DOHH2 (cell line): ENCODE data around the gene SYNGR1.

Experiments
- H3F3A ChIP-seq: fragments of 200-600 bp; sonication (generic), shearing (Covaris generic); 2 replicates; pipeline ENCODE4 v1.6.0; 2016; ENCODE audit warnings: antibody characterized with exemption, mild to moderate bottlenecking; ENCODE audit not compliant: control insufficient read depth, insufficient read depth
- H3K27ac ChIP-seq: fragments of 200-600 bp; sonication (generic); 2 replicates; pipeline ENCODE4 v1.5.1; 2014; ENCODE audit warnings: low read depth, mild to moderate bottlenecking, low read length, moderate library complexity
- H3K27me3 ChIP-seq: fragments of 200-600 bp; sonication (generic); 2 replicates; pipeline ENCODE4 v1.6.1; 2014; ENCODE audit warnings: mild to moderate bottlenecking, low read length, mixed read lengths; ENCODE audit not compliant: control insufficient read depth
- H3K36me3 ChIP-seq: fragments of 200-600 bp; sonication (generic); 2 replicates; pipeline ENCODE4 v1.6.1; 2014; ENCODE audit warnings: mild to moderate bottlenecking, low read length, moderate library complexity, mixed read lengths; ENCODE audit not compliant: control insufficient read depth
- H3K4me1 ChIP-seq: fragments of 200-600 bp; sonication (generic); 2 replicates; pipeline ENCODE4 v1.6.1; 2014; ENCODE audit warnings: mild to moderate bottlenecking, low read length, mixed read lengths; ENCODE audit not compliant: control insufficient read depth
- H3K4me2 ChIP-seq: fragments of 200-600 bp; sonication (generic); 2 replicates; pipeline ENCODE4 v1.6.0; 2014; ENCODE audit warnings: mild to moderate bottlenecking, low read length, moderate library complexity
- H3K4me3 ChIP-seq: fragments of 200-600 bp; sonication (generic); 2 replicates; pipeline ENCODE4 v1.5.1; 2014; ENCODE audit warnings: mild to moderate bottlenecking, low read length, mixed read lengths
- H3K79me2 ChIP-seq: fragments of 200-600 bp; sonication (generic); 2 replicates; pipeline ENCODE4 v1.6.1; 2014; ENCODE audit warnings: mild to moderate bottlenecking, low read length, mixed read lengths; ENCODE audit not compliant: control insufficient read depth
- H3K9me2 ChIP-seq: fragments of 200-600 bp; sonication (generic); replicated peaks from 2 replicates; pipeline ENCODE4 v1.6.1; 2014; ENCODE audit warnings: mild to moderate bottlenecking, low read length, mixed read lengths; ENCODE audit not compliant: control insufficient read depth
- H3K9me3 ChIP-seq: fragments of 200-600 bp; sonication (generic); 2 replicates; pipeline ENCODE4 v1.6.1; 2014; ENCODE audit warnings: antibody characterized with exemption, low read length, mixed read lengths; ENCODE audit not compliant: control insufficient read depth, insufficient read depth
- H4K20me1 ChIP-seq: fragments of 200-600 bp; sonication (generic); 2 replicates; pipeline ENCODE4 v1.6.0; 2014; ENCODE audit warnings: low read depth, mild to moderate bottlenecking, antibody characterized with exemption, low read length, moderate library complexity; ENCODE audit not compliant: control insufficient read depth, insufficient read depth
- EZH2phosphoT487 ChIP-seq: fragments of 200-600 bp; sonication (generic); IDR thresholded peaks from 2 replicates; pipeline ENCODE4 v1.6.1; 2017; ENCODE audit warnings: borderline replicate concordance, mild to moderate bottlenecking, antibody characterized with exemption, low read length, moderate library complexity, mixed read lengths
- TF ChIP-seq, protein P1 (sequence below): fragments of 200-600 bp; sonication (generic); IDR thresholded peaks from one replicate; pipeline ENCODE4 v1.5.1; 2014; ENCODE audit warnings: antibody characterized with exemption, mild to moderate bottlenecking, low read depth, low read length; ENCODE audit not compliant: poor library complexity, severe bottlenecking

The SYNGR1 gene

DNA sequence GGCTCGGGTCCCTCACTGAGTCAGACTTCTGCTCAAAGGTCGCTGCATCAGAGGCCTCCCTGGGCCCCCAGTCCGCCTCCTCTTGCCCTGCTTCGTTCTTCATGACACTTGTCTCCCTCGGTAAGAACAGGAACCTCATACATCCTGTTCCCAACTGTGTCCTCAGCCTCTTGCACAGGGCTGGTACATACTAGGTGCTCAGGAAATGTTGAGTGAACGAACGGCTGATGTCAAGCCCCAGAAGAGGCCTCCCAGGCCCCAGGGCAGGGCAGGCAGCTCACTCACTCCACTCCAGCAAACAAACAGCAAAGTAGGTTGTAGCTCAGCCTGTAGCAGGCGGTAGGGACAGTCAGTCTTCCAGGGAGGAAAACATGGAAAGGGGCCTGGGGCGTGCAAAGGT, 17.2 kb downstream of the SYNGR1 start:
- peaks cover 15% of the 10 kb centered on the region for H3K4me1 ChIP-seq
- no peaks in the 10 kb centered on the region for H3K79me2 ChIP-seq

DNA sequence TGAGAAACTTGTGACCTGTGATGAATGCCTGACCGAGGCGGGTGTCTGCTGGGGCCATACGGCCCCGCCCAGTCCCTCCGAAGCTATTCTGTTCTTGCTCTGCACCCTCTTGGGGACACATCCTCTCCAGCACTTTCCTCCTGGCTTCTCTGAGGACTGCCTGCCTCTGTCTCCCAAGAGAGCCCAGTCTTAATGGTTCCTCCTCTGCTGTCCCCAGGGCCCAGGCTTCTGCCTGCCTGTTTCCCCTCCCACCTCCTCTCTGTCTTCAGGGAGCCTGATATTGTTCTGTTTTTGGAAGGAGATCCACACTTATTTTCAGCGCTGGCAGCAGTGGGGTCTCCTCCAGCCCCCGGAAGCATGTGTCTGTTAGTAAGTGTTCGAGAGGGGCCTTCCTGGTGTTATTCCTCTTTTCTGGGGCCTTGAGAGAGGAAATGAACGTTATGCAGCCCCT, 18.7 kb downstream of the SYNGR1 start:
- H3K79me2 ChIP-seq, result no peaks in the 10 kb centered on the region
- H4K20me1 ChIP-seq, result no peaks in the 10 kb centered on the region
- peaks cover 15% of the 10 kb centered on the region for H3K4me1 ChIP-seq
- H3K27me3 ChIP-seq, result no peaks in the 10 kb centered on the region
- H3K36me3 ChIP-seq, result no peaks in the 10 kb centered on the region
- H3K9me3 ChIP-seq, result no peaks in the 10 kb centered on the region
- TF ChIP-seq, protein P1, sequence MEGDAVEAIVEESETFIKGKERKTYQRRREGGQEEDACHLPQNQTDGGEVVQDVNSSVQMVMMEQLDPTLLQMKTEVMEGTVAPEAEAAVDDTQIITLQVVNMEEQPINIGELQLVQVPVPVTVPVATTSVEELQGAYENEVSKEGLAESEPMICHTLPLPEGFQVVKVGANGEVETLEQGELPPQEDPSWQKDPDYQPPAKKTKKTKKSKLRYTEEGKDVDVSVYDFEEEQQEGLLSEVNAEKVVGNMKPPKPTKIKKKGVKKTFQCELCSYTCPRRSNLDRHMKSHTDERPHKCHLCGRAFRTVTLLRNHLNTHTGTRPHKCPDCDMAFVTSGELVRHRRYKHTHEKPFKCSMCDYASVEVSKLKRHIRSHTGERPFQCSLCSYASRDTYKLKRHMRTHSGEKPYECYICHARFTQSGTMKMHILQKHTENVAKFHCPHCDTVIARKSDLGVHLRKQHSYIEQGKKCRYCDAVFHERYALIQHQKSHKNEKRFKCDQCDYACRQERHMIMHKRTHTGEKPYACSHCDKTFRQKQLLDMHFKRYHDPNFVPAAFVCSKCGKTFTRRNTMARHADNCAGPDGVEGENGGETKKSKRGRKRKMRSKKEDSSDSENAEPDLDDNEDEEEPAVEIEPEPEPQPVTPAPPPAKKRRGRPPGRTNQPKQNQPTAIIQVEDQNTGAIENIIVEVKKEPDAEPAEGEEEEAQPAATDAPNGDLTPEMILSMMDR, result no peak
- TF ChIP-seq EZH2phosphoT487, result no peak
- no peaks in the 10 kb centered on the region for H3K9me2 ChIP-seq
- no peaks in the 10 kb centered on the region for H3F3A ChIP-seq
- H3K27ac ChIP-seq, result no peak overlapping the region
- H3K4me3 ChIP-seq, result no peak overlapping the region
- no peak overlapping the region for H3K4me2 ChIP-seq

More for the DNA sequence above, 17.2 kb downstream of the SYNGR1 start:
- Histone ChIP-seq H3K4me3 (no peak overlapping the region), H3K27ac (no peak overlapping the region), H3K27me3 (no peaks in the 10 kb centered on the region), H3F3A (no peaks in the 10 kb centered on the region), H3K9me3 (no peaks in the 10 kb centered on the region), H4K20me1 (no peaks in the 10 kb centered on the region), H3K9me2 (no peaks in the 10 kb centered on the region), H3K4me2 (no peak overlapping the region), H3K36me3 (no peaks in the 10 kb centered on the region)
- TF ChIP-seq EZH2phosphoT487, result no peak
- TF ChIP-seq, protein P1, result no peak

DNA sequence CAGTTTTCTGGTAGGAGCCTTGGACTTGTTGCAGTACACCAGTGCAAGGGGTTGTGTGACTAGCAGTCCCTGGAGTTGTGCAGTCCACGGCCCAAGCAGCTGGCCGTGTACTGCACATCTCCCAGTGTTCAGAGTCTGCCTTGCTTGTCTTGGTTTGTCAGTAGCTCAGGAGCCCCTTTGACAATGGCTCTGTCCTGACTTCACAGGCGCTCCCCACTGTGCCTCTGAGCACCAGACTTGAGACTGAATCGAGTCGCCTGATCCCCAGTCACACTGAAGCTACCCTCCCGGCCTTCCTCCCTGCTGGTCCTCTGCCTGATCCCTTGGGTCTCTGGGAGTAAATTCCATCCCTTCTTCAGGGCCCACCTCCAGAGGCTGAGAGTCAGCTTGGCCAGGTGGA, 19.4 kb downstream of the SYNGR1 start:
- Histone ChIP-seq H3K79me2 (no peaks in the 10 kb centered on the region), H3K27me3 (no peaks in the 10 kb centered on the region), H3K36me3 (no peaks in the 10 kb centered on the region), H3K9me3 (no peaks in the 10 kb centered on the region), H3K4me3 (no peak overlapping the region), H3K4me1 (peaks cover 15% of the 10 kb centered on the region), H4K20me1 (no peaks in the 10 kb centered on the region), H3K27ac (no peak overlapping the region), H3K4me2 (no peak overlapping the region), H3F3A (no peaks in the 10 kb centered on the region), H3K9me2 (no peaks in the 10 kb centered on the region)
- no peak for TF ChIP-seq EZH2phosphoT487
- TF ChIP-seq, protein P1, result no peak

DNA sequence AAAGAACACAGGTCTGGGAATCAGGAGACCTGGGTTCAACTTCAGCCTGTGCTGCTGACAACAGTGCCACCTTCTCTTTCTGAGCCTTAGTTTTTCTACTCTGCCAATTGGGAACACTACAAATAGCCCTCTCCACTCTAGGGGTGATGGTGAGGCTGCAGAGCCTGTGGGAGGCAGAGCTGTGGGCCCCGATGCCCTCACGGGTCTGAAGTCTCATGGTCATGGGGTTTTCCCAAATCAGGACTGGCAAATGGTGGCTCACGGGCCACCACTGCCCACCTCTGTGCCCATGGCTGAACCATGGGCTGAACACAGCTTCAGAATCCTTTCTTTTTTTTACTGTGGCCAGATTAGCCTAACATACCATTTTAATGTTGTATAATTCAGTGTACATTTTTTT, 19.8 kb downstream of the SYNGR1 start:
- Histone ChIP-seq H3K27ac (no peak overlapping the region), H3K4me3 (no peak overlapping the region), H3K27me3 (no peaks in the 10 kb centered on the region), H3K79me2 (no peaks in the 10 kb centered on the region), H3K4me1 (peaks cover 15% of the 10 kb centered on the region), H4K20me1 (no peaks in the 10 kb centered on the region), H3K4me2 (no peak overlapping the region), H3F3A (no peaks in the 10 kb centered on the region), H3K9me3 (no peaks in the 10 kb centered on the region), H3K36me3 (no peaks in the 10 kb centered on the region), H3K9me2 (no peaks in the 10 kb centered on the region)
- no peak for TF ChIP-seq EZH2phosphoT487
- TF ChIP-seq, protein P1, result no peak
